Endothelial cell of umbilical vein (primary cell): Measurements from ENCODE around the gene MOB3B.

ENCODE experiments used
- EZH2 ChIP-seq: IDR thresholded peaks from 2 replicates; pipeline ENCODE4 v1.6.1; 2012; ENCODE audit warnings: borderline replicate concordance, low read depth, mild to moderate bottlenecking, moderate library complexity, low read length, inconsistent platforms; ENCODE audit not compliant: severe bottlenecking
- FOS ChIP-seq: IDR thresholded peaks from 2 replicates; pipeline ENCODE4 v1.6.1; 2011; ENCODE audit warnings: mild to moderate bottlenecking, low read length, moderate library complexity, borderline replicate concordance; ENCODE audit not compliant: insufficient read depth
- GATA2 ChIP-seq: IDR thresholded peaks from 2 replicates; pipeline ENCODE4 v1.7.0; 2011; ENCODE audit warnings: low read depth, mild to moderate bottlenecking, moderate library complexity, mixed read lengths, low read length; ENCODE audit not compliant: insufficient read length, insufficient read depth
- MYC ChIP-seq: IDR thresholded peaks from one replicate; pipeline ENCODE4 v1.6.1; 2011; ENCODE audit warnings: mild to moderate bottlenecking, low read depth, low read length
- POLR2A ChIP-seq: IDR thresholded peaks from 2 replicates; pipeline ENCODE4 v1.6.1; 2012; ENCODE audit warnings: low read depth, mild to moderate bottlenecking, control low read depth, low read length
- POLR2AphosphoS5 ChIP-seq: IDR thresholded peaks from 2 replicates; pipeline ENCODE4 v1.6.1; 2012; ENCODE audit warnings: low read depth, mild to moderate bottlenecking, control low read depth, low read length, moderate library complexity; ENCODE audit not compliant: insufficient read depth
- TF ChIP-seq, protein P1 (sequence below), 2 donors: IDR thresholded peaks; 1 replicate in 1 of 2; 2 replicates in 1 of 2; pipeline ENCODE4 v1.5.1; 2011; ENCODE audit warnings: low read length in 2 of 2, mild to moderate bottlenecking in 2 of 2, moderate library complexity in 2 of 2, control low read depth in 1 of 2, inconsistent platforms in 1 of 2, low read depth in 1 of 2; ENCODE audit not compliant: insufficient read depth in 1 of 2; ENCODE audit errors: extremely low read depth in 1 of 2

DNA sequence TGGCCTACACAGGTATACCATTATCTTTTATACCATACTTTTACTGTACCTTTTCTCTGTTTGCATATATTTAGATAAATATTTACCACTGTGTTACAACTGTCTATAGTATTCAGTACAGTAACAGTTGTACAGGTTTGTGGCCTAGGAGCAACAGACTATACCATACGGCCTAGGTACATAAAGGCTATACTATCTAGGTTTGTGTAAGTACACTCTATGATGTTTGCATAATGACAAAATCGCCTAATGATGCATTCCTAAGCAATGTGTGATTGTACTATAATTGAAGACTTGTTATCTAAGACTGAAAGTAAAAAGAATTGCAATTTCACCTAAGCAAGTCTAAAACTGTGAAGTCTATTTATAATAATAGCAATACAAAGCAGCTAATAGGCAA, 39.8 kb upstream of the MOB3B start:
- TF ChIP-seq, protein P1, sequence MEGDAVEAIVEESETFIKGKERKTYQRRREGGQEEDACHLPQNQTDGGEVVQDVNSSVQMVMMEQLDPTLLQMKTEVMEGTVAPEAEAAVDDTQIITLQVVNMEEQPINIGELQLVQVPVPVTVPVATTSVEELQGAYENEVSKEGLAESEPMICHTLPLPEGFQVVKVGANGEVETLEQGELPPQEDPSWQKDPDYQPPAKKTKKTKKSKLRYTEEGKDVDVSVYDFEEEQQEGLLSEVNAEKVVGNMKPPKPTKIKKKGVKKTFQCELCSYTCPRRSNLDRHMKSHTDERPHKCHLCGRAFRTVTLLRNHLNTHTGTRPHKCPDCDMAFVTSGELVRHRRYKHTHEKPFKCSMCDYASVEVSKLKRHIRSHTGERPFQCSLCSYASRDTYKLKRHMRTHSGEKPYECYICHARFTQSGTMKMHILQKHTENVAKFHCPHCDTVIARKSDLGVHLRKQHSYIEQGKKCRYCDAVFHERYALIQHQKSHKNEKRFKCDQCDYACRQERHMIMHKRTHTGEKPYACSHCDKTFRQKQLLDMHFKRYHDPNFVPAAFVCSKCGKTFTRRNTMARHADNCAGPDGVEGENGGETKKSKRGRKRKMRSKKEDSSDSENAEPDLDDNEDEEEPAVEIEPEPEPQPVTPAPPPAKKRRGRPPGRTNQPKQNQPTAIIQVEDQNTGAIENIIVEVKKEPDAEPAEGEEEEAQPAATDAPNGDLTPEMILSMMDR (IDR thresholded peaks at IDR 0.05; ENCODE audit: extremely low read depth in 1 of 2, insufficient read depth in 1 of 2, low read depth in 1 of 2, low read length in 2 of 2) = no peak
- TF ChIP-seq POLR2A = no peak
- TF ChIP-seq GATA2 = no peak
- TF ChIP-seq POLR2AphosphoS5 = no peak
- TF ChIP-seq EZH2 = no peak
- TF ChIP-seq MYC = no peak
- no peak for TF ChIP-seq FOS
